IMR-90 (cell line): ENCODE results near the gene VDAC1.

Source experiments
- CHD1 ChIP-seq: IDR thresholded peaks from 2 replicates; pipeline ENCODE4 v1.6.1; 2012; ENCODE audit warnings: low read depth, low read length, improper control_type of control experiment
- MAZ ChIP-seq: IDR thresholded peaks from 2 replicates; pipeline ENCODE4 v1.6.1; 2012; ENCODE audit warnings: low read depth, mild to moderate bottlenecking, low read length, improper control_type of control experiment, moderate library complexity, borderline replicate concordance
- MXI1 ChIP-seq: IDR thresholded peaks from 2 replicates; pipeline ENCODE4 v1.6.1; 2012; ENCODE audit warnings: low read depth, mild to moderate bottlenecking, low read length, moderate library complexity, borderline replicate concordance
- POLR2A ChIP-seq: IDR thresholded peaks from 2 replicates; pipeline ENCODE4 v1.6.1; 2012; ENCODE audit warnings: mild to moderate bottlenecking, low read depth, low read length
- SMC3 ChIP-seq: fragments of 150-350 bp; IDR thresholded peaks from 2 replicates; pipeline ENCODE4 v1.6.1; 2016; ENCODE audit warnings: low read depth, mild to moderate bottlenecking, antibody characterized with exemption, low read length, moderate library complexity
- TF ChIP-seq, protein P1 (sequence below): conservative IDR thresholded peaks from 2 replicates; pipeline ENCODE4 v1.5.1; 2012; ENCODE audit warnings: mild to moderate bottlenecking, low read depth, low read length, improper control_type of control experiment

GRCh38 chr5:133934311-133934710 is 70.5 kb downstream of the VDAC1 start:
- TF ChIP-seq, protein P1, sequence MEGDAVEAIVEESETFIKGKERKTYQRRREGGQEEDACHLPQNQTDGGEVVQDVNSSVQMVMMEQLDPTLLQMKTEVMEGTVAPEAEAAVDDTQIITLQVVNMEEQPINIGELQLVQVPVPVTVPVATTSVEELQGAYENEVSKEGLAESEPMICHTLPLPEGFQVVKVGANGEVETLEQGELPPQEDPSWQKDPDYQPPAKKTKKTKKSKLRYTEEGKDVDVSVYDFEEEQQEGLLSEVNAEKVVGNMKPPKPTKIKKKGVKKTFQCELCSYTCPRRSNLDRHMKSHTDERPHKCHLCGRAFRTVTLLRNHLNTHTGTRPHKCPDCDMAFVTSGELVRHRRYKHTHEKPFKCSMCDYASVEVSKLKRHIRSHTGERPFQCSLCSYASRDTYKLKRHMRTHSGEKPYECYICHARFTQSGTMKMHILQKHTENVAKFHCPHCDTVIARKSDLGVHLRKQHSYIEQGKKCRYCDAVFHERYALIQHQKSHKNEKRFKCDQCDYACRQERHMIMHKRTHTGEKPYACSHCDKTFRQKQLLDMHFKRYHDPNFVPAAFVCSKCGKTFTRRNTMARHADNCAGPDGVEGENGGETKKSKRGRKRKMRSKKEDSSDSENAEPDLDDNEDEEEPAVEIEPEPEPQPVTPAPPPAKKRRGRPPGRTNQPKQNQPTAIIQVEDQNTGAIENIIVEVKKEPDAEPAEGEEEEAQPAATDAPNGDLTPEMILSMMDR: no peak
- TF ChIP-seq POLR2A (no peak), SMC3 (no peak), MAZ (no peak), MXI1 (no peak), CHD1 (no peak)
